GM19025 (cell line): ENCODE measurements around the gene TTC28.

Experiments
- ATAC-seq: cut with Tn5 transposase; IDR thresholded peaks from one replicate; pipeline ENCODE4 v1.9.1; 2021; ENCODE audit warnings: mild to moderate bottlenecking, low read depth, moderate library complexity; ENCODE audit not compliant: unreplicated experiment

TTC28 gene

GRCh38 chr22:28000361-28000760 is 679.3 kb downstream of the TTC28 start:
- no peak for ATAC-seq

GRCh38 chr22:27999876-28000275 is 679.8 kb downstream of the TTC28 start:
- no peak for ATAC-seq

GRCh38 chr22:27998511-27999410 is 680.9 kb downstream of the TTC28 start:
- ATAC-seq, result no peak

GRCh38 chr22:27997538-27997937 is 682.1 kb downstream of the TTC28 start:
- no peak for ATAC-seq

GRCh38 chr22:27996981-27997380 is 682.7 kb downstream of the TTC28 start:
- ATAC-seq, result no peak

GRCh38 chr22:27996529-27996925 is 683.1 kb downstream of the TTC28 start:
- no peak for ATAC-seq

GRCh38 chr22:27995801-27996528 is 683.7 kb downstream of the TTC28 start:
- no peak for ATAC-seq

GRCh38 chr22:27994481-27995331 is 684.9 kb downstream of the TTC28 start:
- ATAC-seq, result no peak

GRCh38 chr22:27993774-27994350 is 685.8 kb downstream of the TTC28 start:
- ATAC-seq, result no peak

- no peak for ATAC-seq
Measured at GRCh38 chr22:27993201-27993635, 686.4 kb downstream of the TTC28 start.

GRCh38 chr22:27992294-27993165 is 687.1 kb downstream of the TTC28 start:
- ATAC-seq, result no peak

GRCh38 chr22:27991586-27992293 is 687.9 kb downstream of the TTC28 start:
- no peak for ATAC-seq

GRCh38 chr22:27990879-27991278 is 688.8 kb downstream of the TTC28 start:
- ATAC-seq, result no peak

- ATAC-seq, result no peak
Measured at GRCh38 chr22:27990451-27990840, 689.2 kb downstream of the TTC28 start.

GRCh38 chr22:27989758-27990450 is 689.7 kb downstream of the TTC28 start:
- ATAC-seq, result no peak

GRCh38 chr22:27988704-27989103 is 690.9 kb downstream of the TTC28 start:
- ATAC-seq, result no peak

- no peak for ATAC-seq
Measured at GRCh38 chr22:27987557-27987956, 692.1 kb downstream of the TTC28 start.

GRCh38 chr22:27986937-27987336 is 692.7 kb downstream of the TTC28 start:
- ATAC-seq, result no peak
